Keratinocyte (primary cell): ENCODE data around the gene CDH8. TPM values are rescaled to one million over a fixed set of nuclear protein-coding genes. Genes with fewer than 3 reads are reported as not detected.

Source experiments
- DNase-seq: peaks from one replicate; pipeline ENCODE4 v3.0.0-alpha.2; 2011; ENCODE audit warnings: low read depth, missing footprints, low spot score
- FAIRE-seq: peaks from 2 replicates; lab custom pipeline; 2011; peaks lifted over from hg19 to GRCh38; lab: Jason Lieb, UNC
- H2AFZ ChIP-seq: 2 replicates; pipeline ENCODE4 v1.6.0; 2012; ENCODE audit warnings: low read length, control low read depth, inconsistent platforms; ENCODE audit not compliant: control insufficient read depth
- H3K27ac ChIP-seq: 2 replicates; pipeline ENCODE4 v1.5.1; 2011; ENCODE audit warnings: low read length; ENCODE audit not compliant: control insufficient read depth, insufficient read depth
- H3K27me3 ChIP-seq: 3 replicates; pipeline ENCODE4 v1.6.0; 2011; ENCODE audit warnings: low read length; ENCODE audit not compliant: control insufficient read depth, insufficient read depth; ENCODE audit errors: extremely low read depth
- H3K36me3 ChIP-seq, 2 experiments: 2 replicates in 1 of 2; 3 replicates in 1 of 2; pipeline ENCODE4 v1.5.1; 2011; ENCODE audit warnings: low read length in 2 of 2, mild to moderate bottlenecking in 1 of 2; ENCODE audit not compliant: control insufficient read depth in 2 of 2, insufficient read depth in 2 of 2; ENCODE audit errors: extremely low read depth in 1 of 2
- H3K4me1 ChIP-seq: 3 replicates; pipeline ENCODE4 v1.5.1; 2011; ENCODE audit warnings: low read length; ENCODE audit not compliant: control insufficient read depth, insufficient read depth; ENCODE audit errors: extremely low read depth
- H3K4me2 ChIP-seq: 3 replicates; pipeline ENCODE4 v1.6.0; 2011; ENCODE audit warnings: low read depth, low read length; ENCODE audit not compliant: control insufficient read depth, insufficient read depth; ENCODE audit errors: extremely low read depth
- H3K4me3 ChIP-seq, 3 experiments: fragments of 200-600 bp in 1 of 3; sonication (generic) in 1 of 3; 2 replicates in 2 of 3; 3 replicates in 1 of 3; pipeline ENCODE4 v1.5.1; 2011 to 2016; ENCODE audit warnings: low read length in 3 of 3, mild to moderate bottlenecking in 3 of 3, control low read depth in 2 of 3, inconsistent platforms in 1 of 3, low read depth in 1 of 3, mixed read lengths in 1 of 3, mixed run types in 1 of 3, moderate library complexity in 1 of 3; ENCODE audit not compliant: control insufficient read depth in 2 of 3, insufficient read depth in 2 of 3; ENCODE audit errors: extremely low read depth in 1 of 3
- H3K79me2 ChIP-seq: 2 replicates; pipeline ENCODE4 v1.6.0; 2012; ENCODE audit warnings: low read length; ENCODE audit not compliant: control insufficient read depth, insufficient read depth
- H3K9ac ChIP-seq: 3 replicates; pipeline ENCODE4 v1.6.0; 2011; ENCODE audit warnings: low read length; ENCODE audit not compliant: control insufficient read depth, insufficient read depth; ENCODE audit errors: extremely low read depth
- H3K9me1 ChIP-seq: 3 replicates; pipeline ENCODE4 v1.6.0; 2011; ENCODE audit warnings: low read length; ENCODE audit not compliant: control insufficient read depth, insufficient read depth; ENCODE audit errors: extremely low read depth
- H3K9me3 ChIP-seq: 2 replicates; pipeline ENCODE4 v1.5.1; 2012; ENCODE audit warnings: low read depth, low read length; ENCODE audit not compliant: control insufficient read depth
- H4K20me1 ChIP-seq: 3 replicates; pipeline ENCODE4 v1.6.0; 2011; ENCODE audit warnings: low read length; ENCODE audit not compliant: control insufficient read depth, insufficient read depth; ENCODE audit errors: extremely low read depth
- CTCF ChIP-seq, 3 experiments: IDR thresholded peaks in 1 of 3; conservative IDR thresholded peaks in 1 of 3; optimal IDR thresholded peaks in 1 of 3; 2 replicates in 2 of 3; 3 replicates in 1 of 3; pipeline versions ENCODE3 to v1.5.1; 2011; ENCODE audit warnings: low read length in 3 of 3, mild to moderate bottlenecking in 3 of 3, moderate library complexity in 2 of 3, control low read depth in 1 of 3, inconsistent platforms in 1 of 3; ENCODE audit not compliant: insufficient read depth in 2 of 3; ENCODE audit errors: extremely low read depth in 1 of 3
- EZH2 ChIP-seq: IDR thresholded peaks from one replicate; pipeline ENCODE4 v1.6.1; 2012; ENCODE audit warnings: inconsistent platforms, mild to moderate bottlenecking, low read length, moderate library complexity
- dilution Hi-C: fragments of 300-500 bp; cut with MboI; formaldehyde crosslinking; loops from one replicate; pipeline ENCODE4 v1.7.0; 2020; ENCODE audit warnings: low sequenced_read_pairs; ENCODE audit not compliant: extremely low pct_ligation_motif_present
- polyA plus RNA-seq, 5 experiments: library from polyadenylated mRNA; depleted of rRNA in 3 of 5; stranded (reverse) in 3 of 5; stranded (forward) in 1 of 5; unstranded in 1 of 5; fragments of >200 nt; gene quantifications; 1 replicate in 1 of 5; 2 replicates in 3 of 5; 3 replicates in 1 of 5; pipeline versions ENCODE4 v1.2.1 to v1.2.3, GENCODE V29; 2011 to 2012; ENCODE audit warnings: missing spikeins in 2 of 5, low read depth in 1 of 5, low replicate concordance in 1 of 5

CDH8 gene
- polyA plus RNA-seq, 1 donor (not counting 4 experiments of a cell fraction or from before 2014, with no cell fraction given): 0.18 TPM

GRCh38 chr16:61726701-61727100 lies 309.5 kb downstream of the CDH8 start:
- Histone ChIP-seq H3K4me3 (no peak overlapping the region), H3K9me3 (no peaks in the 10 kb centered on the region), H3K27me3 (no peaks in the 10 kb centered on the region), H3K36me3 (no peaks in the 10 kb centered on the region), H3K27ac (no peak overlapping the region), H2AFZ (no peak overlapping the region), H3K9me1 (no peaks in the 10 kb centered on the region), H3K9ac (no peak overlapping the region), H4K20me1 (no peaks in the 10 kb centered on the region), H3K4me1 (no peaks in the 10 kb centered on the region), H3K79me2 (no peaks in the 10 kb centered on the region), H3K4me2 (no peak overlapping the region)
- TF ChIP-seq EZH2: no peak
- no peak for TF ChIP-seq CTCF (optimal IDR thresholded peaks at IDR 0.05 in 1 of 3, IDR thresholded peaks at IDR 0.05 in 1 of 3, conservative IDR thresholded peaks at IDR 0.05 in 1 of 3; ENCODE audit: extremely low read depth in 1 of 3, insufficient read depth in 2 of 3, low read length in 3 of 3)
- DNase-seq (no peak), FAIRE-seq (no peak)
- dilution Hi-C loops: no loop called here

DNA sequence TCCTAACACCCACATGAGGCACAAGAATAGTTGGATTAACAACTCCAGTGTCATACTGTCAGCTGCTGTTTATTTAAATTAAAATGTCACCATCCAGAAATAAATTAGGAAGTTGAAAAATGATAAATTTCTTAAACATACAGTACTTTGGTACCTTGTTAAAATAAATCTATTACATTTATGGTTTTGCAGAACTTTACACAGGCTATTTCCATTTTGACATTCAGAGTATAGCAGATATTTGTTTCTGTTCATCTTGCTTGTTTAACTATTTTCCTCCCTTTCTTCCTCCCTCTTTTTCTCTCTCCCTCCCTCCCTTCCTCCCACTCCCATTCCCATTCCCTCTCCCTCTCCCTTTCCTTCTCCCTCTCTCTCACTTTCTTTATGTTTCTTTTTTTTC lies 310.1 kb downstream of the CDH8 start:
- H3K9me1 ChIP-seq: no peaks in the 10 kb centered on the region
- H3K36me3 ChIP-seq: no peaks in the 10 kb centered on the region
- H3K27me3 ChIP-seq: no peaks in the 10 kb centered on the region
- no peaks in the 10 kb centered on the region for H4K20me1 ChIP-seq
- no peaks in the 10 kb centered on the region for H3K9me3 ChIP-seq
- H3K4me2 ChIP-seq: no peak overlapping the region
- dilution Hi-C loops: no loop called here
- no peaks in the 10 kb centered on the region for H3K4me1 ChIP-seq
- H2AFZ ChIP-seq: no peak overlapping the region
- no peaks in the 10 kb centered on the region for H3K79me2 ChIP-seq
- no peak for TF ChIP-seq EZH2
- TF ChIP-seq CTCF (optimal IDR thresholded peaks at IDR 0.05 in 1 of 3, IDR thresholded peaks at IDR 0.05 in 1 of 3, conservative IDR thresholded peaks at IDR 0.05 in 1 of 3; ENCODE audit: extremely low read depth in 1 of 3, insufficient read depth in 2 of 3, low read length in 3 of 3): no peak
- H3K9ac ChIP-seq: no peak overlapping the region
- H3K27ac ChIP-seq: no peak overlapping the region
- no peak for DNase-seq
- no peak for FAIRE-seq
- no peak overlapping the region for H3K4me3 ChIP-seq
